K562 (cell line): ENCODE measurements around the gene PGPEP1. TPM values are rescaled to one million over a fixed set of nuclear protein-coding genes. Genes with fewer than 3 reads are reported as not detected.
A peak's percentile ranks its signal among the peaks of the same experiment; 100 is the strongest.

ENCODE experiments used
- ASH1L ChIP-seq: fragments of 450-650 bp; IDR thresholded peaks from 2 replicates; pipeline ENCODE4 v1.6.1; 2018; ENCODE audit warnings: borderline replicate concordance, mild to moderate bottlenecking, low read depth; ENCODE audit not compliant: partially characterized antibody
- BACH1 ChIP-seq: fragments of 200-800 bp; sonication (Bioruptor generic); IDR thresholded peaks from 2 replicates; pipeline ENCODE4 v1.6.1; 2016; ENCODE audit warnings: missing genetic modification characterization, missing compliant biosample characterization
- CBFB ChIP-seq: sonication (generic); formaldehyde crosslinking; IDR thresholded peaks from 2 replicates; pipeline ENCODE4 v1.4.0; 2020; ENCODE audit warnings: mild to moderate bottlenecking, missing genetic modification reagents
- CGGBP1 ChIP-seq: fragments of 250-450 bp; sonication (Bioruptor Pico); IDR thresholded peaks from 2 replicates; pipeline ENCODE4 v1.9.0; 2021; ENCODE audit warnings: mild to moderate bottlenecking
- HDAC3 ChIP-seq: fragments of 450-650 bp; IDR thresholded peaks from 2 replicates; pipeline ENCODE4 v1.6.1; 2018; ENCODE audit warnings: borderline replicate concordance, mild to moderate bottlenecking, moderate library complexity; ENCODE audit not compliant: partially characterized antibody
- LARP7 ChIP-seq: fragments of 450-650 bp; IDR thresholded peaks from 2 replicates; pipeline ENCODE4 v1.6.1; 2016
- PYGO2 ChIP-seq: fragments of 450-650 bp; IDR thresholded peaks from 2 replicates; pipeline ENCODE4 v1.6.1; 2016; ENCODE audit warnings: mild to moderate bottlenecking, missing genetic modification characterization, moderate library complexity, missing compliant biosample characterization
- SAFB ChIP-seq: fragments of 200-400 bp; formaldehyde crosslinking; IDR thresholded peaks from 2 replicates; pipeline ENCODE4 v1.6.1; 2017; ENCODE audit warnings: low read depth, low read length, borderline replicate concordance
- SLC30A9 ChIP-seq: fragments of 250-450 bp; sonication (Bioruptor Pico); IDR thresholded peaks from 2 replicates; pipeline ENCODE4 v1.8.0; 2022; ENCODE audit warnings: mild to moderate bottlenecking, moderate library complexity
- SMC3 ChIP-seq: conservative IDR thresholded peaks from 2 replicates; pipeline ENCODE4 v1.6.1; 2011; ENCODE audit warnings: low read depth, low read length, improper control_type of control experiment; ENCODE audit not compliant: insufficient read depth
- TAF1 ChIP-seq: IDR thresholded peaks from 2 replicates; pipeline ENCODE4 v1.6.1; 2011; ENCODE audit warnings: mild to moderate bottlenecking, low read length, moderate library complexity; ENCODE audit not compliant: insufficient read depth, control insufficient read depth, severe bottlenecking; ENCODE audit errors: extremely low read depth
- ZBTB12 ChIP-seq: fragments of 250-450 bp; sonication (Bioruptor Pico); IDR thresholded peaks from 2 replicates; pipeline ENCODE4 v1.4.0; 2020
- ZBTB33 ChIP-seq: sonication (generic); formaldehyde crosslinking; IDR thresholded peaks from 2 replicates; pipeline ENCODE4 v1.8.1; 2023; ENCODE audit warnings: mild to moderate bottlenecking, missing genetic modification reagents
- ZKSCAN3 ChIP-seq: fragments of 250-450 bp; sonication (Bioruptor Pico); IDR thresholded peaks from 2 replicates; pipeline ENCODE4 v1.4.0; 2020
- ZNF316 ChIP-seq: fragments of 450-650 bp; IDR thresholded peaks from 2 replicates; pipeline ENCODE4 v1.6.1; 2016
- polyA plus RNA-seq, 8 experiments: library from polyadenylated mRNA; depleted of rRNA in 4 of 8; stranded (reverse) in 5 of 8; unstranded in 3 of 8; fragments of >200 nt; fragmentation: Nextera tagmentation in 2 of 8; fragmentation: Illumina TruSeq in 1 of 8; extraction: Ambion mirVana in 2 of 8; extraction: Trizol in 1 of 8; gene quantifications; 2 replicates each; pipeline versions ENCODE4 v1.2.1 to v1.2.3, GENCODE V29; 2011 to 2014; ENCODE audit warnings: inconsistent platforms in 1 of 8, missing spikeins in 1 of 8
- total RNA-seq, 7 experiments: library from RNA; depleted of rRNA in 6 of 7; stranded (reverse); fragments of >200 nt in 6 of 7; fragmentation: Illumina TruSeq in 2 of 7; extraction: Trizol in 2 of 7; gene quantifications; 2 replicates each; pipeline versions ENCODE4 v1.2.1 to v1.2.3, GENCODE V29; 2011 to 2021; ENCODE audit warnings: low replicate concordance in 1 of 7
- TF ChIP-seq, protein P1 (sequence below): fragments of 250-450 bp; sonication (Bioruptor Pico); IDR thresholded peaks from 2 replicates; pipeline ENCODE4 v1.4.0; 2020; ENCODE audit warnings: mild to moderate bottlenecking
- TF ChIP-seq, protein P2 (sequence below): fragments of 250-450 bp; sonication (Bioruptor Pico); IDR thresholded peaks from 2 replicates; pipeline ENCODE4 v1.4.0; 2020; ENCODE audit warnings: mild to moderate bottlenecking, moderate library complexity
- TF ChIP-seq, protein P3 (sequence below): conservative IDR thresholded peaks from 2 replicates; pipeline ENCODE4 v1.6.1; 2011; ENCODE audit warnings: low read depth, mild to moderate bottlenecking, low read length; ENCODE audit not compliant: control insufficient read depth

Gene PGPEP1
- total and polyA plus RNA-seq, 9 of the 15 experiments (the other 6 are each of a cell fraction or from before 2014, with no cell fraction given) = 10.0 to 69.6 (median 33.5) TPM

DNA sequence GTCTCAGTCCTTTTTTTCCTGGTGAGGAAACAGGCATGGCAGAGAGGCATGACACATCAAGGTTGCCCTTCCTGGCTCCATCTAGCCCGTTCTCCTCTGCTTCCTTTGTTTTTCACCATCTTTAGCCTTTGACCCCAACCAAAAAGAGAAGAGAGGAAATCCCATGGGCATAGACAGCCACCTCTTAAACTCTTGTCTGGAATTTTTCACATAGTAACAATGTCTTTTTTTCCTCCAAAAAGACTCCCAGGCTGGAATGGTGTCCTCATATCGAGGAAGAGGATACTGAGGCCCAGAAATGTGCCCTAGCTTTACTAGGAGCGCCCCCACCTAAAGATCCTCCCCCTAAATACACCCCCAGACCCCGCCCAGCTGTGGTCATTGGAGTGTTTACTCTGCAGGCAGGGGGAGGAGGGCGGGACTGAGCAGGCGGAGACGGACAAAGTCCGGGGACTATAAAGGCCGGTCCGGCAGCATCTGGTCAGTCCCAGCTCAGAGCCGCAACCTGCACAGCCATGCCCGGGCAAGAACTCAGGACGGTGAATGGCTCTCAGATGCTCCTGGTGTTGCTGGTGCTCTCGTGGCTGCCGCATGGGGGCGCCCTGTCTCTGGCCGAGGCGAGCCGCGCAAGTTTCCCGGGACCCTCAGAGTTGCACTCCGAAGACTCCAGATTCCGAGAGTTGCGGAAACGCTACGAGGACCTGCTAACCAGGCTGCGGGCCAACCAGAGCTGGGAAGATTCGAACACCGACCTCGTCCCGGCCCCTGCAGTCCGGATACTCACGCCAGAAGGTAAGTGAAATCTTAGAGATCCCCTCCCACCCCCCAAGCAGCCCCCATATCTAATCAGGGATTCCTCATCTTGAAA is 45.5 kb downstream of the PGPEP1 start, which contains the start of gene GDF15 (continued):
- TF ChIP-seq, protein P1, sequence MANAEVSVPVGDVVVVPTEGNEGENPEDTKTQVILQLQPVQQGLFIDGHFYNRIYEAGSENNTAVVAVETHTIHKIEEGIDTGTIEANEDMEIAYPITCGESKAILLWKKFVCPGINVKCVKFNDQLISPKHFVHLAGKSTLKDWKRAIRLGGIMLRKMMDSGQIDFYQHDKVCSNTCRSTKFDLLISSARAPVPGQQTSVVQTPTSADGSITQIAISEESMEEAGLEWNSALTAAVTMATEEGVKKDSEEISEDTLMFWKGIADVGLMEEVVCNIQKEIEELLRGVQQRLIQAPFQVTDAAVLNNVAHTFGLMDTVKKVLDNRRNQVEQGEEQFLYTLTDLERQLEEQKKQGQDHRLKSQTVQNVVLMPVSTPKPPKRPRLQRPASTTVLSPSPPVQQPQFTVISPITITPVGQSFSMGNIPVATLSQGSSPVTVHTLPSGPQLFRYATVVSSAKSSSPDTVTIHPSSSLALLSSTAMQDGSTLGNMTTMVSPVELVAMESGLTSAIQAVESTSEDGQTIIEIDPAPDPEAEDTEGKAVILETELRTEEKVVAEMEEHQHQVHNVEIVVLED (CRISPR knock-in tag) = no peak
- TF ChIP-seq PYGO2 (tag) (peak; percentile 16; the same call in 1 of the 2 replicates), LARP7 (peak; percentile 90; the same call in 1 of the 2 replicates), SLC30A9 (CRISPR knock-in tag) (no peak), CGGBP1 (peak; percentile 64; the same call in 1 of the 2 replicates), HDAC3 (peak; percentile 63), ZBTB33 (CRISPR knock-in tag) (peak; percentile 35), SAFB (no peak), ZKSCAN3 (CRISPR knock-in tag) (no peak), ZBTB12 (CRISPR knock-in tag) (no peak), BACH1 (tag) (peak; percentile 68; the same call in 1 of the 2 replicates), ZNF316 (no peak), TAF1 (peak; percentile 87), SMC3 (peak; percentile 57), ASH1L (no peak), CBFB (CRISPR knock-in tag) (no peak)
- TF ChIP-seq, protein P2, sequence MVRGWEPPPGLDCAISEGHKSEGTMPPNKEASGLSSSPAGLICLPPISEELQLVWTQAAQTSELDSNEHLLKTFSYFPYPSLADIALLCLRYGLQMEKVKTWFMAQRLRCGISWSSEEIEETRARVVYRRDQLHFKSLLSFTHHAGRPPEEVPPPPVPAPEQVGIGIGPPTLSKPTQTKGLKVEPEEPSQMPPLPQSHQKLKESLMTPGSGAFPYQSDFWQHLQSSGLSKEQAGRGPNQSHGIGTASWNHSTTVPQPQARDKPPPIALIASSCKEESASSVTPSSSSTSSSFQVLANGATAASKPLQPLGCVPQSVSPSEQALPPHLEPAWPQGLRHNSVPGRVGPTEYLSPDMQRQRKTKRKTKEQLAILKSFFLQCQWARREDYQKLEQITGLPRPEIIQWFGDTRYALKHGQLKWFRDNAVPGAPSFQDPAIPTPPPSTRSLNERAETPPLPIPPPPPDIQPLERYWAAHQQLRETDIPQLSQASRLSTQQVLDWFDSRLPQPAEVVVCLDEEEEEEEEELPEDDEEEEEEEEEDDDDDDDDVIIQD = no peak
- TF ChIP-seq, protein P3, sequence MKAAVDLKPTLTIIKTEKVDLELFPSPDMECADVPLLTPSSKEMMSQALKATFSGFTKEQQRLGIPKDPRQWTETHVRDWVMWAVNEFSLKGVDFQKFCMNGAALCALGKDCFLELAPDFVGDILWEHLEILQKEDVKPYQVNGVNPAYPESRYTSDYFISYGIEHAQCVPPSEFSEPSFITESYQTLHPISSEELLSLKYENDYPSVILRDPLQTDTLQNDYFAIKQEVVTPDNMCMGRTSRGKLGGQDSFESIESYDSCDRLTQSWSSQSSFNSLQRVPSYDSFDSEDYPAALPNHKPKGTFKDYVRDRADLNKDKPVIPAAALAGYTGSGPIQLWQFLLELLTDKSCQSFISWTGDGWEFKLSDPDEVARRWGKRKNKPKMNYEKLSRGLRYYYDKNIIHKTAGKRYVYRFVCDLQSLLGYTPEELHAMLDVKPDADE = peak; percentile 78
